Measurements from ENCODE around the gene DDX43. TPM values are rescaled to one million over a fixed set of nuclear protein-coding genes. Genes with fewer than 3 reads are reported as not detected.

Gene DDX43
- total and polyA plus RNA-seq, 10 of the 15 experiments (the other 5 are each of a cell fraction or from before 2014, with no cell fraction given) = 0.12 TPM; not detected in 9

DNA sequence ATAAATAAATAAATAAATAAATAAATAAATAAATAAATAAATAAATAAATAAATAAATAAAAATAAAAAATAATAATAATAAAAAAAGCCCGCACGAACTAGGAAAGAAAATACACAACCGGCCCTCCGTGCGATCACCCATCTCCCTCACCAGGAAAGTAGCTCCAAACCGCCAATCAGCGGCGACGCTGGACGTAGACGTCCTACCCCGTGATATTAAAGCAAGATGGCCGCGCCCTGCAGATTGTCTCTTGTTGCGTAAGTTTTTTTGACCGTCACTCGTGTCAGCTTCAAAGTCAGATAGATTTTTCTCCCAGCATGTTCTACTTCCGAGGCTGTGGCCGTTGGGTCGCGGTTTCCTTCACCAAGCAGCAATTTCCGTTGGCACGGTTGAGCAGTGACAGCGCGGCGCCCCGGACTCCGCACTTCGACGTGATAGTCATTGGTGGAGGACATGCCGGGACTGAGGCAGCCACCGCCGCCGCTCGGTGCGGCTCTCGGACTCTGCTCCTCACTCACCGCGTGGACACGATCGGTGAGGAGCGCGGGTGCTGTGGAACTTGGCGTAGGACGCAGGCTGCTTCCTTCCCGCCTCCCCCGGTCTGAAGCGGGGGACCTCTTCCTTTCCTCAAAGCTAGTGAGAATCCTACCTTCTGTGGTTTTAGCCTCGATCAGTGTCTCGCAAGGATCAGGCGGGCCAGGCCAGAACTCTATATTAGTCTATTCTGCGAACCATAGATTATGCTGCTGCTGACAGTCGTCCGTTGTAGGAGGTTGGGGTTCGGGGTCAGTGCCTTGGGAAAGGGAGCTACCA lies 67.1 kb downstream of the DDX43 start, which contains the start of gene MTO1 (continued):
- TF ChIP-seq ZZZ3 (IDR thresholded peaks at IDR 0.05; ENCODE audit: control insufficient read depth, insufficient read length, low read depth) (no peak), ZSCAN29 (IDR thresholded peaks at IDR 0.05) (no peak), GABPA (IDR thresholded peaks at IDR 0.05; ENCODE audit: low read depth) (no peak), PRDM15 (CRISPR knock-in tag; IDR thresholded peaks at IDR 0.05) (no peak), MYC (IDR thresholded peaks at IDR 0.05; ENCODE audit: insufficient read depth, insufficient read length, insufficient replicate concordance, low read length, severe bottlenecking) (no peak), NFIC (IDR thresholded peaks at IDR 0.05; ENCODE audit: low read depth, low read length) (no peak), JUNB (IDR thresholded peaks at IDR 0.05) (no peak), ETV6 (conservative IDR thresholded peaks at IDR 0.05 in 1 of 2, IDR thresholded peaks at IDR 0.05 in 1 of 2; ENCODE audit: borderline replicate concordance in 1 of 2, low read depth in 1 of 2) (peak in 1 of 2 experiments; percentile 45; a peak in 1 of 4 replicates), JUND (IDR thresholded peaks at IDR 0.05; ENCODE audit: low read depth, low read length) (peak; percentile 82; the same call in 1 of the 2 replicates), TARDBP (IDR thresholded peaks at IDR 0.05; ENCODE audit: borderline replicate concordance) (0 out of 2 replicates have a peak, but pooled peaks have one; percentile 40), BCL11A (IDR thresholded peaks at IDR 0.05; ENCODE audit: low read depth, low read length) (no peak), POLR2AphosphoS5 (IDR thresholded peaks at IDR 0.05; ENCODE audit: low read length) (peak; percentile 93), RFX5 (IDR thresholded peaks at IDR 0.05; ENCODE audit: low read depth, low read length) (no peak), CHD2 (IDR thresholded peaks at IDR 0.05; ENCODE audit: borderline replicate concordance, low read depth, low read length) (no peak), BMI1 (IDR thresholded peaks at IDR 0.05; ENCODE audit: borderline replicate concordance) (no peak), HDAC6 (IDR thresholded peaks at IDR 0.05; ENCODE audit: unreplicated experiment) (no peak), ZBTB11 (CRISPR knock-in tag; IDR thresholded peaks at IDR 0.05) (no peak)
- TF ChIP-seq, protein P1, sequence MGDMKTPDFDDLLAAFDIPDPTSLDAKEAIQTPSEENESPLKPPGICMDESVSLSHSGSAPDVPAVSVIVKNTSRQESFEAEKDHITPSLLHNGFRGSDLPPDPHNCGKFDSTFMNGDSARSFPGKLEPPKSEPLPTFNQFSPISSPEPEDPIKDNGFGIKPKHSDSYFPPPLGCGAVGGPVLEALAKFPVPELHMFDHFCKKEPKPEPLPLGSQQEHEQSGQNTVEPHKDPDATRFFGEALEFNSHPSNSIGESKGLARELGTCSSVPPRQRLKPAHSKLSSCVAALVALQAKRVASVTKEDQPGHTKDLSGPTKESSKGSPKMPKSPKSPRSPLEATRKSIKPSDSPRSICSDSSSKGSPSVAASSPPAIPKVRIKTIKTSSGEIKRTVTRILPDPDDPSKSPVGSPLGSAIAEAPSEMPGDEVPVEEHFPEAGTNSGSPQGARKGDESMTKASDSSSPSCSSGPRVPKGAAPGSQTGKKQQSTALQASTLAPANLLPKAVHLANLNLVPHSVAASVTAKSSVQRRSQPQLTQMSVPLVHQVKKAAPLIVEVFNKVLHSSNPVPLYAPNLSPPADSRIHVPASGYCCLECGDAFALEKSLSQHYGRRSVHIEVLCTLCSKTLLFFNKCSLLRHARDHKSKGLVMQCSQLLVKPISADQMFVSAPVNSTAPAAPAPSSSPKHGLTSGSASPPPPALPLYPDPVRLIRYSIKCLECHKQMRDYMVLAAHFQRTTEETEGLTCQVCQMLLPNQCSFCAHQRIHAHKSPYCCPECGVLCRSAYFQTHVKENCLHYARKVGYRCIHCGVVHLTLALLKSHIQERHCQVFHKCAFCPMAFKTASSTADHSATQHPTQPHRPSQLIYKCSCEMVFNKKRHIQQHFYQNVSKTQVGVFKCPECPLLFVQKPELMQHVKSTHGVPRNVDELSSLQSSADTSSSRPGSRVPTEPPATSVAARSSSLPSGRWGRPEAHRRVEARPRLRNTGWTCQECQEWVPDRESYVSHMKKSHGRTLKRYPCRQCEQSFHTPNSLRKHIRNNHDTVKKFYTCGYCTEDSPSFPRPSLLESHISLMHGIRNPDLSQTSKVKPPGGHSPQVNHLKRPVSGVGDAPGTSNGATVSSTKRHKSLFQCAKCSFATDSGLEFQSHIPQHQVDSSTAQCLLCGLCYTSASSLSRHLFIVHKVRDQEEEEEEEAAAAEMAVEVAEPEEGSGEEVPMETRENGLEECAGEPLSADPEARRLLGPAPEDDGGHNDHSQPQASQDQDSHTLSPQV (IDR thresholded peaks at IDR 0.05) = no peak
